ENCODE results near the gene PSMB8.

PSMB8 gene

GRCh38 chr6:32792901-32793435 lies 50.9 kb downstream of the PSMB8 start:
- DNase-seq (ENCODE audit: low read depth), result no peak
